Choroid plexus epithelial cell (primary cell): ENCODE measurements around the gene KIF22.

Source experiments
- DNase-seq: peaks from one replicate; pipeline ENCODE4 v3.0.0-alpha.2; 2010; ENCODE audit warnings: low read depth
- H3K4me3 ChIP-seq: 2 replicates; pipeline ENCODE4 v1.5.1; 2011; ENCODE audit warnings: low read depth, mild to moderate bottlenecking, control low read depth, low read length, moderate library complexity
- TF ChIP-seq, protein P1 (sequence below): conservative IDR thresholded peaks from 2 replicates; pipeline ENCODE4 v1.5.1; 2011; ENCODE audit warnings: low read depth, mild to moderate bottlenecking, control low read depth, inconsistent platforms, low read length, moderate library complexity

The KIF22 gene

DNA sequence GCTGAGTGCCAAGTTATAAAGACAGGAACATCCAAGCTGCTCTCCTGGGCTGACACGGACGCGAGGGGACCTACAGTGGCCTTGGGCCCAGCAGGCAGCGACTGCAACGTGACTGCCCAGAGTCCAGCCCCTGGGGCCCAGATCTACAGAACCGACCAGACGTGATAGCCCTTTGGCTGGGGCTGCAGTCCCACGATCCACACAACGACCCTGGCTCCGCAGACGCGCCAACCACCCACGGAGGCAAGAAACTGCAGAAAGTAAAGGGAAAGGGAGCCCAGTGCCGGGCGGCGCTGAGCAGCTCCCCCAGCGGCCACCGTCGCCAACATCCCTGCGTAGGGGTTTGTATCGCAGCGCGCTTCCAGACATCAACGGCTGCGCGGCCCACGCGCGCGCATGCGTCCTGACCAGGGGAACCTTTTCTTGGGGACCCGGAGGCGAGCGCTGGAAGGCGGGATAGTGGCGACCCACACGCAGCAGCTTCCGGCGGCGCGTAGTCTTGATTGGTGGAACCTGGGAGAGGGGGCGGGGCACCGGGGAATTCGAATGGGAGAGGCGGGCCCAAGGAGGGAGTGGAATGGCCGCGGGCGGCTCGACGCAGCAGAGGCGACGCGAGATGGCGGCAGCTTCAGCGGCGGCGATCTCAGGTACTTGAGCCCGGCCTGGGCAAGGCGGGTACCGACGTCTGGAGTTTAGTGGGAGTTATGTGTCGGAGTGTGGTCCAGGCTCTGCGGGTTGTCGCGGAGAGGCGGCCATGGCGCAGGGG, at the start of gene KIF22:
TSS of gene KIF22 (plus strand) at position 569 of the 766 bp plus-strand sequence. CDS start at position 578, 9 bp downstream.
- peak within 1 kb of the TSS; percentile 97 for H3K4me3 ChIP-seq
- DNase-seq = peak; percentile 99
- TF ChIP-seq, protein P1, sequence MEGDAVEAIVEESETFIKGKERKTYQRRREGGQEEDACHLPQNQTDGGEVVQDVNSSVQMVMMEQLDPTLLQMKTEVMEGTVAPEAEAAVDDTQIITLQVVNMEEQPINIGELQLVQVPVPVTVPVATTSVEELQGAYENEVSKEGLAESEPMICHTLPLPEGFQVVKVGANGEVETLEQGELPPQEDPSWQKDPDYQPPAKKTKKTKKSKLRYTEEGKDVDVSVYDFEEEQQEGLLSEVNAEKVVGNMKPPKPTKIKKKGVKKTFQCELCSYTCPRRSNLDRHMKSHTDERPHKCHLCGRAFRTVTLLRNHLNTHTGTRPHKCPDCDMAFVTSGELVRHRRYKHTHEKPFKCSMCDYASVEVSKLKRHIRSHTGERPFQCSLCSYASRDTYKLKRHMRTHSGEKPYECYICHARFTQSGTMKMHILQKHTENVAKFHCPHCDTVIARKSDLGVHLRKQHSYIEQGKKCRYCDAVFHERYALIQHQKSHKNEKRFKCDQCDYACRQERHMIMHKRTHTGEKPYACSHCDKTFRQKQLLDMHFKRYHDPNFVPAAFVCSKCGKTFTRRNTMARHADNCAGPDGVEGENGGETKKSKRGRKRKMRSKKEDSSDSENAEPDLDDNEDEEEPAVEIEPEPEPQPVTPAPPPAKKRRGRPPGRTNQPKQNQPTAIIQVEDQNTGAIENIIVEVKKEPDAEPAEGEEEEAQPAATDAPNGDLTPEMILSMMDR = peak; percentile 75

DNA sequence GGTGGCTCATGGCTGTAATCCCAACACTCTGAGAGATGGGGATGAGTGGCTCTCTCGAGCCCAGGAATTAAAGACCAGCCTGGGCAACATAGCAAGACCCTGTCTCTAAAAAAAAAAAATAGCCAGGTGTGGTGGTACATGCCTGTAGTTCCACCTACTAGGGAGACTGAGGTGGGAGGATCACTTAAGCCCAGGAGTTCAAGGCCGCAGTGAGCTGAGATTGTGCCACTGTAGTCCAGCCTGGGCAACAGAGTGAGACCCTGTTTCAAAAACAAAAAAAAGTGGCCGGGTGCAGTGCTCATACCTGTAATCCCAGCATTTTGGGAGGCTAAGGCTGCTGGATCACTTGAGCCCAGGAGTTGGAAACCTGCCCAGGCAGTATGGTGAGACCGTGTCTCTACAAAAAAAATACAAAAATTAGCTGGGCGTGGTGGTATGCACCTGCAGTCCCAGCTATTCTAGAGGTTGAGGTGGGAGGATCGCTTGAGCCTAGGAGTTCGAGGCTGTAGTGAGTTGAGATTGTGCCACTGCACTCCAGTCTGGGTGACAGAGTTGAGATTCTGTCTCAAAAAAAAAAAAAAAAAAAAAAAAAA, 47.8 kb upstream of the KIF22 start:
- TF ChIP-seq, protein P1 = no peak
- DNase-seq = no peak
- no peak overlapping the region for H3K4me3 ChIP-seq

DNA sequence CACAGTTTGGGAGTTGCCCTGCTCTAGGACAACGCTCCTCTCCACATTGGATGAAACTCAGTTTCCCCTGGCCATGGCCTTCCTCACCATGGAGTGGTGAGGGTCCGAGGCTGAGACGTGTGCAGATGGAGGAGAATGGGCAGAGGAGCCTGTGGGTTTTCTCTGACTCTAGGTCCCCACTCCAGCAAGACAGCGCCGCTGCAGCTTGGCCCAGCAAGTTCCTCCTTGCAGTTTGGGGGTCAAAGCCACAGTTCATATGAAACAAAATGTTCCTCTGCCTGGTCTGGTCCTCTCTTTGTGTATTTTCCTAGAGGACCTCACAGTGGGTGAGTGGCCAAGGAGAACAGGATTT, 47.1 kb upstream of the KIF22 start:
- no peak for DNase-seq
- no peak overlapping the region for H3K4me3 ChIP-seq
- TF ChIP-seq, protein P1 = no peak

DNA sequence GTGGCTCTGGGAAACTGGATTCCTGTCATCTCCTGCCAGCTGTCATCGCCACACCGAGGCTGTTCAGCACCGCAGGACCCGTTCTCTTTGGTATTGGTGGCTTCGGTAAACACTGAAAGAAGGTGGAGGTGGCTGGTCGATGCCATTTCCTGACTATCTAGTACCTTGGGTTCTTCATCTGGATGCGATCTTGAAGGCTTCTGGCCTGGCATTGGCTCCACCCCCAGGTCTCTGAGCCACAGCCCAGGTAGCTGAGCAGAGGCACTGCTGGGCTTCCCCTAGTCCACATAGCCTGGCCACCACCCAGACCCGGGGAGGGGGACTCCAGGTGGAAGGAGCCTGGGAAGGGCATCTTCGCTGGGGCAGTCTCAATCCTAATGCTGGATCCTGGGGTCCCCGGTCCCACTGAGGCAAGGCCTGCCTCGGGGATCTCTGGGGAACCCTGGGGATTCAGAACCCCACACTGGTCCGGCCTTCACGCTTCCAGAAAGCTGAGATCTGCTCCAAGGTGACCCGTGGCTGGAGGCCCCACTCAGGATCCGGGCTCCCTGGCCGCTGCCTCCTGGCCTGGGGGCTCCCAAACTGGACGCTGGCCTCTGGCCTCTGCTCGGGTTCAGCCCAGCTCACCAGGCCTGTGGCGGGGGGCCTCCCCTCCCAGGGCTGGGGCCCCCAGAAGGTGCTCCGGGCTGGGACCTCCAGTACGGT, 46.6 kb upstream of the KIF22 start:
- TF ChIP-seq, protein P1 = no peak
- no peak for DNase-seq
- H3K4me3 ChIP-seq = no peak overlapping the region

DNA sequence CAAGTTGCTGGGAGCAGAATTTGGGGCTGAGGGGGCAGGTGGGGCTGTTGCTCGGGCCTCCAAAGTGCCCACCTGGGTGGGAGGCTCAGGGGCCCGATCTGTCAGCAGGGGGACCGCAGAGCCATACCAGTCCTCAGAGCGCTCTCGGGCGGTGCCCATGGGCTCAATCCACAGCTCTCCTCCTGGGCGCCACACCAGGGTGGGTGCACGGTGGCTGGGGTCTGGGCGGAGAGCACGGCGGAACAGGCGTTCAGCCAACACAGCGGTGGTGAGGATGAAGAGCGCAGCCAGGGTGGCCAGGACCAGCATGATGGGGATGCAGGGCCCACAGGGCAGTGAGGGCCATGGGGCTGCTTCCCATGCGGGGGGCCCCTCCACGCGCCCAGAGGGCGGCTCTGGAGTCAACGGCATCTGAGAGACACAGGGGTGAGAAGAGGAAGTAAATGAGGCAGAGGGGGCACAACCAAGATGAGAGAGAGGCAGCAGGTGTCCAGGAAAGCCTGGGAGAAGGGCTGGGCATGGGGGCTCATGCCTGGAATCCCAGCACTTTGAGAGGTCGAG, 45.9 kb upstream of the KIF22 start:
- H3K4me3 ChIP-seq = no peak overlapping the region
- TF ChIP-seq, protein P1 = no peak
- DNase-seq = no peak

DNA sequence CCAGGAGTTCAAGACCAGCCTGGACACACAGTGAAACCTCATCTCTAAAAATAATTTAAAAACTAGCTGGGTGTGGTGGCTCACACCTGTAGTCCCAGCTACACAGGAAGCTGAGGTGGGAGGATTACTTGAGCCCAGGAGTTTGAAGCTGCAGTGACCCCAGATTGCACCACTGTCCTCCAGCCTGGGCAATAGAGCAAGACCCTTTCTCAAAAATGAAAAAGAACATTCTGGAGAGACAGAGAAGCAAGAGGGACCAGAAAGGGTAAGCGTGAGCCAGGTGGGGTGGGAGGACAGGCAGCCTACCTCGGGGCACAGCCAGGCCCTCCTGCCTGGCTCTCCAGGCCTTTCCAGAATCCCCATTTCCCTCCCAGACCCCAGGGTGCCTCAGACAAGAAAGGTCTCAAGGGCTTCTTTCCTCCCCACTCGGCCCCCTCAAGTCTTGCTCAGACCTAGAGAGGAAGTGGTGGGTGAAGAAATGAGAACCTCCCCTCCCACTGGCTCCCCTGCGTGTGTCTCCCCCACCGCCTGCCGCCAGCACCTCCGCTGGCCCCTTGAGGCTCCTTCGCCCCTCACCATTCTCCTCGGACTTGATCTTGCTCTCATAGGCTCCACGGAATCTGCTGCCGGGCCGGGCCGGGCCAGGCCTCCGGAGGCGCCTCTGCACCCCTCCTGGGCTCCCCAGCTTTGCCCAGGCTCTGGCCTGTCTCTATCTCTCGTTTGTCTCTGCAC, 45.3 kb upstream of the KIF22 start:
- TF ChIP-seq, protein P1 = no peak
- no peak overlapping the region for H3K4me3 ChIP-seq
- DNase-seq = no peak
